Fibroblast of upper back skin (primary cell): ENCODE data around the gene RPL9.
"Not testable (repeated sequence)": the region's sequence is repeated elsewhere in the genome, so short reads cannot be mapped to it uniquely, and the experiment has no call there.

ENCODE experiments used
- DNase-seq: peaks from one replicate; pipeline ENCODE4 v3.0.0-alpha.2; 2013

RPL9 gene

DNA sequence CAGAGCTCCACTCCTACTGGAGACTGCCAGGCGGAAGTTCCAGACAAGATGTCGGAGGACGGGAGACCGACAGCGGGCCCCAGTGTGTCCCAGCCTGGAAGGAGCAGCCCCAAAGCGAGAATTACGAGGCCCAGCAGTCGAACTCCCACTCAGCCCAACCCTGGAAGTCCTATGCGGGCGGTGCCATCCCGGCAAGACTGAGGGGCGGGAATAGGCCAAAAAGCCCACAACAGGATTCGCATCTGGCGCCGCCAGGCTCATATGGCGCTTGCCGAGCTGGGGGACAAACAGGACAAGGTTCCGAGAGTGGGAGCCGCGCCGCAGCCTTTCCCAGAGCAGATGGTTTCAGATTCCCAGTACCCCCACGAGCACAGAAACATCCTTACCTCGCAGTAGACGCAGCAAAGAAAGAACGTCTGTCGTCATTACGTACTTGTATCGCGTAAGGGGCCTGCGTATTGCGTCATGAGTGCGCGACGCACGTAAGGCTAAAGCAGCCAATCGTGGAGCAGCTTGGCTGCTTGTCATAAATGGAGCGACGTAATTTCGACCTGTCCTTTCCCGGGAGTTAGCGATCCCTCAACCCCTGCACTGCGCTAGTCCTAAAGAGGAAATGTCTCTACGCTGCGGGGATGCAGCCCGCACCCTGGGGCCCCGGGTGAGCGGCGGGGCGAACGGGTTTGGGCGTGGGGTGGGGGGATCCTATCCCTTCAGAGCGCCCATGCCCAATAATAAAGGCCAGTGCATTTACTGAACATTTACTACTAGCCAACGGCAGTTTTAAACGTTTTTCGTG lies at the start of gene RPL9, which contains the start of gene LIAS:
RPL9 (minus strand) TSS at position 418 of the 796 bp plus-strand sequence. CDS start 483 bp downstream, outside the sequence.
LIAS (plus strand) TSS at position 552 of the 796 bp plus-strand sequence; CDS start at position 614, 62 bp downstream.
- peak; percentile 99 for DNase-seq

DNA sequence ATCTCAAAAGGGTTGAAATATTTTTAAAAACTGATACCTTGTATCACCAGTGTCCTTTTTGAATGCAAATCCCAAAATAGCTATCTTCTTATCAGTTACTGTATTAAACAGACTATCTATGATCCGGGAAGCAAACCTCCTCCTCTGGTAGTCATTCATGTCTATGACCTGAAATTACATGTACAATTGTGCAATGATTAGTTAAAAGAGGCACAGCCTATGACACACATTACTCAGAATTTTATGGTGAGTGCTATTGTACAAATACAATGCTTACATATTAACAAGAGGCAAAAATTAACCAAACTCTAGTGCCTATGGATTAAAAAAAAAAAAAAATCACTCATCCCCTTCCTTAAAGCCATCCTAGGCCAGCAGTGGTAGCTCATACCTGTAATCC lies 46.9 kb upstream of the RPL9 start:
- DNase-seq = no peak

DNA sequence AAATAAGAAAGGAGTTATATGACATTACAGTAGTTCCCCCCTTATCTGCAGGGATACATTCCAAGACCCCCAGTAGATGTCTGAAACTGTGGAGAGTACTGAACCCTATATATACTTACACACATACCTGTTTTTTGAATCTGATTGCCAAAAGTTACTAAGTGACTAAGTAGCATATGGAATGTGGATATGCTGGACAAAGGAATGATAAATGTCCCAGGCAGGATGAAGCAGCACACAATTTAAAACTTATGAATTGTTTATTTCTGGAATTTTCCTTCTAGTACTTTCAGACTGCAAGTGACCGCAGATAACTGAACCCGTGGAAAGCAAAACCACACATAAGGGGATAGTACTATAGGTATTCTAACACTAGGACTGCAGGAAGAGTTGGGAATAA lies 45.8 kb upstream of the RPL9 start:
- no peak for DNase-seq

DNA sequence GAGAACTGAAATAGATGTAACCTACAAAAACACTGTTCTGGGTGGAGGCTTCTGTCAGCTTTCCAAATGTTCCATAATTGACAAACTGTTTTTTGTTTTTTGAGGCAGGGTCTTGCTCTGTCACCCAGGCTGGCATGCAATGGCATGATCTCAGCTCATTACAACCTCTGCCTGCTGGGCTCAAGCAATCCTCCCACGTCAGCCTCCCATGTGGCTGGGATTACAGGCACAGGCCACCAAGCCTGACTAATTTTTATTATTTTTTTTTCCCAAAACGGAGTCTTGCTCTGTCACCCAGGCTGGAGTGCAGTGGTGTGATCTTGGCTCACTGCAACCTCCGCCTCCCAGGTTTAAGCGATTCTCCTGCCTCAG lies 43.9 kb upstream of the RPL9 start:
- DNase-seq = not testable (repeated sequence)

DNA sequence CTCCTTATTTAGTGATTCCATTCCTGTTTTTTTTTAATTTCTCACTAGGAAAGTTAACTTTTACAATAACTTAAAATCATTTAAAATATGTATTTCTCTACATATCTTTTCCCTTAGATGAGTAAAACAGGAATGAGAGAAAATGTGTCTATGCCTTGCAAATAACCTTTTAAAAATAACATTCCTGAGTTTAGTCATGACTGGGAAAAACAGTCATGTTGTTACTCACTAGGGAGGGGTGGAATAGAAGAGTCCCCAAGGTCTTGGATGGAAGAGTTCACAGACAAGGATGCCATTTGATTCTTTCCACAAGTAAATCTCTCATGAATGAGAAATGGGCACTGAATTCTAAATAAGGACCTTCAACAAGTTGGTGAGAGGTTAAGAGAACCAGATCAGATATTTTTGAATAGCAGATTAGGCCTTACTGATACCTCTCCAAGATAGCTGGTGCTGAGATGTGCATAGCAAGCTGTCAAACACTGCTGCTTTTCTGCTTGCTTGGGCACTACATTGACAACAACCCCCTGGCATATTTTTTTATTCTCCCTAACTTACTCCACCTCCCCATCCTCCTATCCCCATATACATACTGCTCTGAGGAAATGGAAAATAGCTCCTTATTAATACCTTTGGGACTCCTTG lies 43.4 kb upstream of the RPL9 start:
- DNase-seq = peak; percentile 82

DNA sequence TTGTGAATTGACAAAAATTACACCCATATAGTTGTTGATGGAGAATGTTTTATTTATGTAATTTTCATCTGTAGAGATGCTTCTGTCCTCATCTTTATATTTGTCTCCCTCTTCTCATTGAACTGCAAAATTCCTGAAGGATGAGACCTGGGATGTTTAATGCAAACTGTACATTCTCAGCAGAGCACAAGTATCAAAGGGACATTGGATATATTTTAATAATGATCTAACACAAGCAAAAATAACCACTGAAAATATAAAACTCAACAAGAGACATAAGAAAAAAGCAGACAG lies 40.0 kb upstream of the RPL9 start:
- DNase-seq = no peak

DNA sequence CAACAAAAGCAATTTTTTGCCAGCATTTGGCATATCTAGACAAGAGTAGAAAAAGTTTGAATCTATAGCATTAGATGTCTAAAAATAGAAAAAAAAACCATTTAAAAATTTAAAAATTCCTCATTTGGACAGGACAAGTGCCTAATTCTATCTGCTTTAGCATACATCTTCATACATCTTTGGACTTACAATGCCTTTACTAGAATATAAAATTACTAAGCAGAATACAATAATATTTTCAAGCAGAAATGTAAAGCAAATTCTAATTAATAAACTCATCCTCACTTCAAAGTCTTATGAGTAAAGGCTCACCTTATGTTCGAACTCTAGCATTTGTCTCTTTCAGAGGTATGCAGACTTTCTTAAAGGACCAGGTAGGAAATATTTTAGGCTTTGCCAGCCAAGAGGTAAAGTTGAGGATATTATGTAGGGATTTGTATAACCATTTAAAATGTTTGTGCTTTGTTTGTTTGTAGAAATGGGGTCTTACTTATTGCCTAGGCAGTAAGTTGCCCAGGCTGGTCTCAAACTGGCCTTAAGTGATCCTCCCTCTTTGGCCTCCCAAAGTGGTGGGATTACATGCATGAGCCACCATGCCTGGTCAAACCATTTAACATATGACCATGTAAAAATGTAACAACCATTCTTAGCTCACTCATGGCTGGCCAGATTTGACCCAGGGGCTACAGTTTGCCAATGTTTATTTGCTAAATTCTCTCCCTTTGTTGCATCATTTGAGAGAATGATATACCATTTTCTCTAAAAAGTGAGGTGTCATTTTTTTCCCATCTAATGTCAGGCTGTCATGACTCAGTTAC lies 39.4 kb upstream of the RPL9 start:
- DNase-seq = no peak

DNA sequence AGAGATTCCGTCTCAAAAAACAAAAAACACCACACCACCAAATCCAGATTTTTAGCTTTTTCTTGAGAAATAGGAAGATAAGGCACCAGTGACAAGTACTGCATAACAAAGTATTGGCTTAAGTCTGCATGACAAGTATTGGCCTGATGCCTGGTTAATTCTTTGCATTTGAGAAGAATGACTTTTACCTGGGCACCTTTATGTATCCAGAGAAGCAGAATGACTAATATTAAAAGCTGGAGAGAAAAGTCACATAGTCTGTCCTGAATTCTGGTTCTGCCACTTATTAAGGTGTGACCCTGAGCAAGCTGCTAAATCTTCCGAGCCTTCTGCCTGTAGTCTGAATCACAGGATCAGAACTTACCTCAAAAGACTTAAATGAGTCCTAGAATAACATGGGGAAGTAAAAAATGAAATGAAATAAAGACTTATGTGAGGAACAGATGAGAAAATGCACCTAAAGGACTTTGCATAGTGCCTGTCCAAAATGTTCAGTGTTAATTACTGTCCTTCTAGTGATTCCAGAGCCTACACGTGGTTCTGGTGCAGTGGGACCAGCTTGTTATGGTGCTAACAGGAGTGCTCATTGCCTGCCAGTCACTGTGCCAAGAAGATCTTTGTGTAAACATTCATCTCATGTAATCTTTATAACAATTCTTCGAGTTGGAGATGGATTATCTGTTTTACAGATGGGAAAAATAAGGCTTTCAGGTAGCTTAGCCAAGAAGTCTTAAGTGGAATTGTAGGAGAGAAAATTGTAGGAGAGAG lies 36.9 kb upstream of the RPL9 start:
- DNase-seq = peak; percentile 4

DNA sequence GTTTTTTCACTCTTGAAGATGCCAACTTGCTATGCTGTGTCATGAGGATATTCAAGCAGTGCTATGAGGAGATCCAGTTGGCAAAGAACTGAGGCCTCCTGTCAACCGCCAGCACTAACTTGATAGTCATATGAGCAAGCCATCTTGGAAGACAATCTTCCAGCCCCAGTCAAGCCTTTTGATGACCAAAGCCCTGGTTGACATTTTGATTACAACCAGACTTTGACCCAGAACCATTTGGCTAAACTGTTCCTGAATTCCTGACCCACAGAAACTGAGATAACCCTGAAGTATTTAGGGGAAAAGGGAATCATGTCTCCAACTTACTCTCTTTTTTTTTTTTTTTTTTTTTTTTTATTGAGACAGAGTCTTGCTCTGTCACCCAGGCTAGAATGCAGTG lies 35.6 kb upstream of the RPL9 start:
- no peak for DNase-seq

DNA sequence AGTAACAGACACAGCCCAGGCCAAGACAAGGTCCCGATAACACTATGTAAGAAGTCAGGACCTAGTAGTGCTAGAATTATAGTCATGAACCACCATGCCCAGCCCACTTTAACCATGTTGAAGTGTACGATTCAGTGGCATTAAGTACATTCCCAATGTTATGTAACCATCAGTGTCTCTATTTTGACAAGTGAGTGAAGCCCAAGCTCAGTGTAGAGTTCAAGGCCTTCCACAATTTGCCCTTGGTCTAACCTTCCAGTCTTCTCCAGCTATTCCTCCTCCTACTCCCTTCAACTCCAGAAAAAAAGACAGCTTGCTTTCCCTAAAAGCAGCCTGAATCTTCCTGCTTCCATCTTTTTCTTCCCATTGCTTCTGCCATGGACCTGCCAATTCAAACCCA lies 31.6 kb upstream of the RPL9 start:
- no peak for DNase-seq

DNA sequence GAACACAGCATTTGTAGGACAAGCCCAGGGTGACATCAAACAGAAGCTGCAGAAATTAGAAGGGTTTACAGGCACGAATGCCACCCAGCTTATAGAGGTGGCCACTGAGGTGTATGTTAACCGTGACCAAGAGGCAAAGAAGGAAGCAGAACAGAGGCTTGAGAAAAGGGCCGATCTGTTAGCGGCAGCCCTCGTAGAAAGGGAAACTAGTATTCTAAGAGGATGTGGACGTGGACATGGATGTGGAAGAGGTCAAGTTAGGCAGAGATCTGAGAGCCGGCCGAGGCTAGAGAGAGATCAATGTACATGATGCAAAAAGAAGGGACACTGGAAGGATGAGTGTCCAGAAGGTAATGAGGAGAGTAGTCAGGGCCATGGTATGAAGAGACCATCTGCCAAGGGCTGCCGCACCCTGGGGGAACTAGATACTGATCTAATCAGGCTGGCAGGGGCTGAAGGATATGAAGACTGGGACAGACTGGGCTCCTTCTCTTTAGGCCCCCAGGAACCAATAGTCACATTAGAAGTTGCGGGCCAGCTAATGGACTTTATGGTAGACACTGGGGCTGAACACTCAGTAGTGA lies 27.6 kb upstream of the RPL9 start:
- DNase-seq = no peak

DNA sequence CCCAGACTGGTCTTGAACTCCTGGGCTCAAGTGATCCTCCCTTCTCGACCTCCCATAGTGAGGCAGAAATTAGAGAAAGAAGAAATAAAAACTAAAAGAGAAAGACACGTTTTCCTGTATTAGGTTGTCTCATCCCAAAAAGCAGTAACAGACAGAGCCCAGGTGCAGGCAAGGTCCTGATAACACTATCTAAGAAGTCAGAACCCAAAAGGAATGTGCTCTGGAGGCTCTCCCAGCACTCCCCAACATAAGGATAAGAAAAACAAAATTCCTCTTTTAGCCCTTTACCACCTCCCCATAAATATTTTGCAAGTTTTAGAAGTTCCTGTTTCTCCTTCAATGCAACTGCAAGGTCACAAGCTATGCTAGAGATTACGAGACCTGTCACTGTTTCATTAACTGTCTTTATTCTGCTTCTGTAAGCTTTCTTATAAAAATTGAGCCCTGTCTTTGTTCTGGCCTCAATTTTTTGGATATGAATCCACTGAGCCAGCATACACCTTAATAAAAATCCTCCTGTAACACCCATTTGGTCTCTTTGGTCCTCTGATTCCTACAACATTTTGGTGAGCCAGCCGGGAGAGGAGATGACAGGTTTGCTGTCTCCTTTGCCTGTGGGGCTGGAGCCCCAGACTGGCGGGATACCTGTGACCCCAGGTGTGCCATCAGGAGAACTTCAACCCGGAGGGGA lies 26.0 kb upstream of the RPL9 start:
- DNase-seq = no peak

DNA sequence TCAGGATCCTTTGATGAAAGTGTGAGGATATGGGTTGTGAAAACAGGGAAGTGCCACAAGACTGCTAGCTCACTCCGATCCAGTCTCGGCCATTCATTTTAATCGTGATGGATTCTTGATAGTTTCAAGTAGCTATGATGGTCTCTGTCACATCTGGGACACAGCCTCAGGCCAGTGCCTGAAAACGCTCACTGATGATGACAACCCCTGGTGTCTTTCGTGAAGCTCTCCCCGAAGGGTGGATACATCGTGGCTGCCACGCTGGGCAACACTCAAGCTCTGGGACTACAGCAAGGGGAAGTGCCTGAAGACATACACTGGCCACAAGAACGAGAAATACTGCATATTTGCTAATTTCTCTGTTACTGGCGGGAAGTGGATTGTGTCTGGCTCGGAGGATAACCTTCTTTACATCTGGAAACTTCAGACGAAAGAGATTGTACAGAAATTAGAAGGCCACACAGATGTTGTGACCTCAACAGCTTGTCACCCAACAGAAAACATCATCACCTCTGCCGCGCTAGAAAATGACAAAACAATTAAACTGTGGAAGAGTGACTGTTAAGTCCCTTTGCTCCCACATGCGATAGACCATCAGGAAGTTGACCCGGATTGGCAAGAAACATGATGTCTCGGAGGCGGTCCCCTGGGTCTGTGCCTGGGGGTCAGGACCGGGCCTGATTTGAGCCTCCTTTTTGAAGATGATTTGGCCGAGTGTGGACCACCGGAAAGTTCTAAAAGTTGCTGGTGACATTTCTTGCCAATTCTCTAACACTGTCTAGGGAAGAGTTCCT lies 22.4 kb upstream of the RPL9 start:
- no peak for DNase-seq

DNA sequence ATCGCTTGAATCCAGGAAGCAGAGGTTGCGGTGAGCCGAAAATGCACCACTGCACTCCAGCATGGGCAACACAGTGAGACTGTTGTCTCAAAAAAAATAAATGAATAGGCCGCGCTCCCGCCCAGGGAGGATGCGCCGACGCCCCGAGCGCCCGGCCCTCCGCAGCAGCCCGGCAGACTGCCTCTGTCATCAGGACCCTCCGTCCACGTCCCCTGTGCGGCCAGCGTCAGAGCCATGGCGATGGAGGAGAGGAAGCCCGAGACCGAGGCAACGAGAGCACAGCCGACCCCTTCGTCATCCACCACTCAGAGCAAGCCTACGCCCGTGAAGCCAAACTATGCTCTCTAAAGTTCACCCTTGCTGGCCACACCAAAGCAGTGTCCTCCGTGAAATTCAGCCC lies 21.5 kb upstream of the RPL9 start:
- no peak for DNase-seq

DNA sequence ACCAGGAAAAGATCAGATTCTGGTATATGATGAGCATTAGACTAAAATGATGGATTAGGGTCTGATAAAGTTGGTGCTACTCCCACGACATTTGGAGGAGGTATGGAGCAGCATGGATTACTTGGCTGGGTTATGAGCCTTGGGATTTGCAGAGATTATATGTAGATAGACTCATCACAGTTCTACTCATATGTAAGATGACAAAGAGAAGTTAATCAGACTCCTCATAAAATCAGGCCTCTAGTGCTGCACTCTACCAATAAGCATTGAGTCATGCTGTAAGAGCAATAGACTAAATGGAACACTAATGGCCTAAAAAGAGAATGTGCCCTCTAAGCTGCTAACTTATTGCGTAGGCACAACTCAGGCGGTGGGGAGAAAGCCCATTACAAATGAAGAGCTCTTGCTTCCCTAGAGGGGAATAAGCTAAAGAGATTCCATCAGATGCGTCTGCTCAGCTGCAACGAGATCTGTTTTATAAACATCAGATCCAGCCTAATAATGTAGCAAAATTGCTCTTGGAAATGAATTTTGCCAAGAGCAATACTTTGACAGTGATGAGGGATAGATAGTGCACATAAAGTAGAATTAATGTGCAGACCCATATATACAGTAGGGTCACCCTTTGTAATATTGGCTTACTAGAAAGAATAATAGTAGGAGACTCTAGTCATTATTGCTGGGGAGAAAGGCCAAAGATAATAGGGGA lies 17.6 kb upstream of the RPL9 start:
- DNase-seq = no peak

DNA sequence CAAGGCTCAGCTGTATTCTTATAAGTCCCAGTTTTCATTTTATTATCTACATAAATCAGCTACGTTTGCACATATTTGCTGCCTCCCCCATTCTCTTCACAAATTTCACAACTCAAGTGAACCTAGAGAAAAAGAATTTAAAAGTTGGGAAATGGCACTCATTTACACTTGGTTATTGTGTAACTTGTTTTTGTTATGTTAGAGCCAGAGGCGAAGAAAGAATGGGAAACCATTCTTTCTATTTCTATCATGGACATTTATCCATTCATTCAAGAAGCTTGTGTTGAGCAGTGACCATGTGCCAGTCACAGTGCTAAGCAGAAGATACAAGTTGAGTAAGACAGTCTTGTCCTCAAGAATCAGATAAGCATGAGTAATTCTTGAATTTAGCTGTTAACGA lies 13.7 kb upstream of the RPL9 start:
- DNase-seq = no peak

DNA sequence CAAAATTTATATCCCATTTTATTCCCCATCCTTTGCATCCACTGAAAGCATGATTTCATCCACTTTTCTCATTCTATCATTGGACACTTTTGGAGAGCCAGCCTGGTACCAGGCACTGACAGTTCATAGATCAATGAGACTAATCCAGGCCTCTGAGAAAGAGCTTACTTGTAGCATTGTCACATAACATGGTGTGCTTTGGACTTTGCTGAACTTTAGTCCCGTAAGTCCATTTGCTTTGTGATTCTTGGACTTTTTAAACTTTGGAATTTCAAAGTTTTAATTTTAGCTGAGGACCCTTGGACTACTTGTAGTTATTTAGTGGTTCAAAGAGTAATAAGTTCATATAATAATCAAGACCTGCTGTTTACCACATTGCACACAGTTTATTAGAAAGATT lies 11.7 kb upstream of the RPL9 start:
- DNase-seq = no peak

DNA sequence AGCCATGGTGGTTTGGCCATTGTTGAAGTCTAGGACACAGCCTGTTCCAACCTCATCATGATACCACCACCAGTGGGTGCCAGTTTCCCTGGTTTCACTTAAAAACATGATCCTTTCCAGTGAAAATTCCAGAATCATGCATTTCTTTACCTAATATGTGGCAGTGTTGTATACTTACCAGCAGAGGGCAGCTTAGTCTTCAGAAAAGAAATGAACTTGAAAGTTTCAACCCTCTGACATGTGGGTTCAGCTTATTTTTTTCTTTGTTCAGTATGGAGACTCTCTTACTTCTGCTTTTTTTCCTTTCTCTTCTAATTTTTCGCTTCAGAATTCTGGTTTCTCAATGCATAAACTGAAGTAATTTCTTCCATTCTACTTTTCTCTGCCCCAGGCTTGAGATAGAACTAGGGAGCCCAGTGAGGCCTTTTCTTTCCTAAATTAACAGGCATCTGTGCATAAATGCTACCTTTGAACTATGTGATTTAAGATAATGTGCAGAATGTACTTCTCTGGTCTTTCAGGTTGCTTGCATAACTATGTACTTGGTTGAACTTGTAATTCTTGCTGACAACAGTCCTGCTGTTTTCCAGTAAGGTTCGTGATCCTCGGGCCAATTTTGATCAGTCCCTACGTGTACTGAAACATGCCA lies 10.8 kb upstream of the RPL9 start:
- DNase-seq = peak; percentile 85

DNA sequence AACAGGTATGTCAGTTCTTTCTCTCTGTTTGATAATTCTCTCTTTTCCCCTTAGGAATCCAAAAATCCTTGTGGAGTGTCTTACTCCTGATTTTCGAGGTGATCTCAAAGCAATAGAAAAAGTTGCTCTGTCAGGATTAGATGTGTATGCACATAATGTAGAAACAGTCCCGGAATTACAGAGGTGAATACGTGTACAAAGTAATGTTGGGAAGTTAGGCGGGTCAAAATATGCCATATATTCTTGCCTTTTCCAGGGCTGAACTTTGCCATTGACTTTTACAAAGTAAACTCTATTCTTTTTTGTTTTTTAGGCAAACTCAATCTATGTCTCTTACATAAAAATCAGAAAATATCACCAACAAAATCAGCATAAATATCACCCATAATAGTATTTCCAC lies 8.7 kb upstream of the RPL9 start:
- no peak for DNase-seq

DNA sequence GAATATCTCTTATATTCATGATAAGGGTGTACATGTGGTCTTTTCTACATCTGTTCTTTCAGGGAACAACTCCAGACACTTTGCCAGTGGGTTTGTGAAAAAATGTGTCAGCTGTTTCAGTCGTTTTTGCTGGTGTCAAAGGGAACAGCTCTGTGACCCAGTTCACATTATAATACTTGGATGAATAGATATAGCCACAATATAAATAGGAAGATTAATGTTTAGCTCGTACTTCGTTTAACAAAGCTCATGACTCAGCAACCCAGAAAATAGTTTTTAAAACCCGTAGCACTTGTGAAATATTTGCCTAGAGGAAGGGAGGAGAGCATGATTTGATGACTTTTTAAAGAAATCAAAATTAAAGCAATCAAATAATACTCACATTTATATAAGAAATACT lies 8.0 kb upstream of the RPL9 start:
- no peak for DNase-seq
